ENCODE results near the gene UCP2. TPM values are rescaled to one million over a fixed set of nuclear protein-coding genes. Genes with fewer than 3 reads are reported as not detected.

The UCP2 gene
- total and polyA plus RNA-seq, 2 donors (not counting 3 experiments of a cell fraction or from before 2014, with no cell fraction given): 16.5 to 24.0 TPM

DNA sequence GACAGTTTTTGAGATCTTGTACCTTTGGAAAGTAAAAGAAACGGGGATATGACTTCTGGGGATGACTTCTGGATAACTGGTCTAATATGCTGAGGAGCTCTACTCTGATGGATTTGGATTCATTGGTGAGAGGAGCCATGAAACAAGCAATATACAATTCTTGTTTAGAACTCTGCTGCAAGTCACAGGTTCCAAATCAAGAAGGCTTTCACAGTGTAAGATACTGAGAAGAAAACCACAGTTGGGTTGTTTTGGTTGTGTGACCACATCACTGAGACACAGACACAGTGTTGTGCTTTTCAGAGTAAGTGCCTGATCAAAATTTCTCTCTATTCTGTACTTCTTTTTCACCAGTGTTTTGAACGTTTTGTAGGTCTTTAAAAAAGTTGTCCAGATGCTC lies 13.1 kb upstream of the UCP2 start:
- no TSS peak for BruUV-seq (replicated peaks)
- CTCF ChIA-PET: no interaction called here
- DNase-seq (ENCODE audit: low read depth, low spot score) (no peak), FAIRE-seq (no peak)
- Histone ChIP-seq H3K9ac (replicated peaks; ENCODE audit: extremely low read depth, insufficient read depth, low read length) (no peak overlapping the region), H4K20me1 (replicated peaks; ENCODE audit: control insufficient read depth, extremely low read depth, insufficient read depth, low read length) (no peaks in the 10 kb centered on the region), H3K4me3 (replicated peaks in 1 of 3; ENCODE audit: insufficient read depth in 1 of 3, low read depth in 1 of 3, low read length in 3 of 3) (no peak overlapping the region), H3K27ac (ENCODE audit: insufficient read depth, low read depth, low read length) (no peak overlapping the region), H3K9me3 (replicated peaks; ENCODE audit: control insufficient read depth, insufficient read depth, low read length) (no peaks in the 10 kb centered on the region), H3K27me3 (ENCODE audit: control insufficient read depth in 2 of 2, insufficient read depth in 2 of 2, low read length in 2 of 2) (peaks cover 0 to 3% of the 10 kb centered on the region in 2 experiments), H3K36me3 (ENCODE audit: control insufficient read depth in 2 of 2, extremely low read depth in 1 of 2, insufficient read depth in 2 of 2, low read length in 2 of 2) (no peaks in the 10 kb centered on the region), H3K4me1 (ENCODE audit: control insufficient read depth, extremely low read depth, insufficient read depth, low read length) (no peaks in the 10 kb centered on the region), H3K79me2 (ENCODE audit: control insufficient read depth, insufficient read depth, low read length) (no peaks in the 10 kb centered on the region), H3K9me1 (replicated peaks; ENCODE audit: control insufficient read depth, extremely low read depth, insufficient read depth, low read length) (no peaks in the 10 kb centered on the region), H2AFZ (ENCODE audit: low read depth, low read length) (no peak overlapping the region), H3K4me2 (ENCODE audit: insufficient read depth, low read length) (no peak overlapping the region)
- TF ChIP-seq, protein P1, sequence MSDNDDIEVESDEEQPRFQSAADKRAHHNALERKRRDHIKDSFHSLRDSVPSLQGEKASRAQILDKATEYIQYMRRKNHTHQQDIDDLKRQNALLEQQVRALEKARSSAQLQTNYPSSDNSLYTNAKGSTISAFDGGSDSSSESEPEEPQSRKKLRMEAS (IDR thresholded peaks at IDR 0.05; ENCODE audit: insufficient read depth, insufficient read length): no peak
- no peak for TF ChIP-seq EZH2 (IDR thresholded peaks at IDR 0.05; ENCODE audit: borderline replicate concordance, low read depth, low read length, severe bottlenecking)
- TF ChIP-seq POLR2A (IDR thresholded peaks at IDR 0.05; ENCODE audit: low read depth, low read length): no peak
- intact Hi-C loops (cut with micrococcal nuclease) (no loop called here), dilution Hi-C loops (cut with MboI; ENCODE audit: extremely low pct_ligation_motif_present, low sequenced_read_pairs) (no loop called here)
- POLR2A ChIA-PET: no interaction called here

DNA sequence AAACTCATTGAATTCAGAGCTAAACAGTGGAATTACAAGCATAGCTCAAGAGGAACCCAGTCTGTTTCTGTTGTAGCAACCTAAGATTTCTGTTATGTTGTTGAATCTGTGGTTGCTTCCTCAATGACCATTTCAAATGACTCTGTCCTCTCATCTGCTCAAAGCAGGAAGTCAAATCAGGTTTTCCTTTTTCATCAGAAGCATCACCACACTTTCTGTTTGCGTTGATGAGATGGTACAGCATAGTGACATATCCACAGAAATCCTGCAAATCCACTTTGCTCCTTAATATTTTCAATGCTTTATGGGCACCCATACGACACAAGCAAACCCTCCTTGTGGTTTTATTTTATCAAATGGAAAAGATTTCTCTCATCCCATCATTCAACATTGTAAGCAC lies 12.6 kb upstream of the UCP2 start:
- peaks cover 0 to 3% of the 10 kb centered on the region in 2 experiments for H3K27me3 ChIP-seq (ENCODE audit: control insufficient read depth in 2 of 2, insufficient read depth in 2 of 2, low read length in 2 of 2)
- no peak overlapping the region for H3K4me3 ChIP-seq (replicated peaks in 1 of 3; ENCODE audit: insufficient read depth in 1 of 3, low read depth in 1 of 3, low read length in 3 of 3)
- intact Hi-C loops (cut with micrococcal nuclease): no loop called here
- H3K9ac ChIP-seq (replicated peaks; ENCODE audit: extremely low read depth, insufficient read depth, low read length): no peak overlapping the region
- H3K9me3 ChIP-seq (replicated peaks; ENCODE audit: control insufficient read depth, insufficient read depth, low read length): no peaks in the 10 kb centered on the region
- no peaks in the 10 kb centered on the region for H3K79me2 ChIP-seq (ENCODE audit: control insufficient read depth, insufficient read depth, low read length)
- no peak for FAIRE-seq
- no peaks in the 10 kb centered on the region for H3K9me1 ChIP-seq (replicated peaks; ENCODE audit: control insufficient read depth, extremely low read depth, insufficient read depth, low read length)
- no peaks in the 10 kb centered on the region for H4K20me1 ChIP-seq (replicated peaks; ENCODE audit: control insufficient read depth, extremely low read depth, insufficient read depth, low read length)
- H3K4me1 ChIP-seq (ENCODE audit: control insufficient read depth, extremely low read depth, insufficient read depth, low read length): no peaks in the 10 kb centered on the region
- H2AFZ ChIP-seq (ENCODE audit: low read depth, low read length): no peak overlapping the region
- peak; percentile 18 for DNase-seq (ENCODE audit: low read depth, low spot score)
- dilution Hi-C loops (cut with MboI; ENCODE audit: extremely low pct_ligation_motif_present, low sequenced_read_pairs): no loop called here
- ChIA-PET POLR2A (no interaction called here), CTCF (no interaction called here)
- H3K36me3 ChIP-seq (ENCODE audit: control insufficient read depth in 2 of 2, extremely low read depth in 1 of 2, insufficient read depth in 2 of 2, low read length in 2 of 2): no peaks in the 10 kb centered on the region
- H3K4me2 ChIP-seq (ENCODE audit: insufficient read depth, low read length): no peak overlapping the region
- no TSS peak for BruUV-seq (replicated peaks)
- TF ChIP-seq FOS (IDR thresholded peaks at IDR 0.05; ENCODE audit: borderline replicate concordance, insufficient read depth, low read length) (no peak), JUN (IDR thresholded peaks at IDR 0.05; ENCODE audit: borderline replicate concordance, insufficient read depth, insufficient read length, low read depth) (no peak), POLR2AphosphoS5 (IDR thresholded peaks at IDR 0.05; ENCODE audit: insufficient read depth, low read depth, low read length) (no peak), GATA2 (IDR thresholded peaks at IDR 0.05; ENCODE audit: insufficient read depth, insufficient read length, low read depth, low read length) (no peak), POLR2A (IDR thresholded peaks at IDR 0.05; ENCODE audit: low read depth, low read length) (no peak), MYC (IDR thresholded peaks at IDR 0.05; ENCODE audit: low read depth, low read length) (no peak), EZH2 (IDR thresholded peaks at IDR 0.05; ENCODE audit: borderline replicate concordance, low read depth, low read length, severe bottlenecking) (no peak)
- TF ChIP-seq, protein P1 (IDR thresholded peaks at IDR 0.05; ENCODE audit: insufficient read depth, insufficient read length): no peak
- H3K27ac ChIP-seq (ENCODE audit: insufficient read depth, low read depth, low read length): no peak overlapping the region
